GM18526 (cell line): Measurements from ENCODE around the gene HERC2.

Experiments used
- POLR2A ChIP-seq: IDR thresholded peaks from 3 replicates; pipeline ENCODE4 v1.6.1; 2011; ENCODE audit not compliant: insufficient read length; ENCODE audit errors: extremely low read depth

Gene HERC2

GRCh38 chr15:28179270-28179669 is 142.7 kb downstream of the HERC2 start:
- TF ChIP-seq POLR2A: no peak

GRCh38 chr15:28178727-28179126 is 143.3 kb downstream of the HERC2 start:
- no peak for TF ChIP-seq POLR2A

GRCh38 chr15:28178290-28178689 is 143.7 kb downstream of the HERC2 start:
- TF ChIP-seq POLR2A: no peak

- no peak for TF ChIP-seq POLR2A
These were observed 152.6 kb downstream of the HERC2 start for GRCh38 chr15:28169366-28169765.

- TF ChIP-seq POLR2A: no peak
These were observed 154.9 kb downstream of the HERC2 start for GRCh38 chr15:28167042-28167441.

GRCh38 chr15:28165791-28166190 is 156.2 kb downstream of the HERC2 start:
- TF ChIP-seq POLR2A: no peak

GRCh38 chr15:28164876-28165275 is 157.1 kb downstream of the HERC2 start:
- no peak for TF ChIP-seq POLR2A

DNA sequence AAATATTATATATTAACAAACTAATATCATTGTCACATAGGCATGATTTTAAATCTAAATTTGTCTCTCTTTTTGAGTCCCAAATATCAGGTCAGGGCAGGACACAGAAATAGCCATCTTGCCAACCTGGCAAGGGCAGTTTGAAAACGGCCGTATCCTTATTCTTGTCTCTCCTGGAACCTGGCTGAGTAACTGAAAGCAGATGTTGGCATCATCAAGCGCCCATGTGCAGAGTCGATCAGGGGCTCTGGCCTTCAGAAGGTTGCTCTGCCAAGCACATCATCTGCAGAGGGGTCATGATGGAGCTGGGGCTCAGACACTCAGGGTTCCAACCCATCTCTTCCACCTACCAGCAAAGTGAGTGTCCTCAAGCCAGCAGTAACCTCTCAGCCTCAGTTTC is 167.7 kb downstream of the HERC2 start:
- no peak for TF ChIP-seq POLR2A

- no peak for TF ChIP-seq POLR2A
These were observed 168.4 kb downstream of the HERC2 start for GRCh38 chr15:28153492-28154119.

DNA sequence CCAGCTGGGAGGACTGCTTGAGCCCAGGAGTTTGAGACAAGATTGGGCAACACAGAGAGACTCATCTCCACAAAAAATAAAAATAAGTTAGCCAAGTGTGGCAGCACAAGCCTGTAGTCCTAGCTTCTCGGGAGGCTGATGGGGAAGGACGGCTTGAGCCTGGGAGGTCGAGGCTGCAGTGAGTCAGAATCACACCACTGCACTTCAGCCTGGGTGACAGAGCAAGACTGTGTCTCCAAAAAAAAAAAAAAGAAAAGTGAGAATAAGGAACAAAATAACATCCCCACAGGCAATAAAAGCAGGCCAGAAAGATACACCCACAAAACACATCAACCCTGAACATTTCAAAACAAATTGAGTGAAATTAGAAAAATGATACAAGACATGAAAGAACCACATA is 174.2 kb downstream of the HERC2 start:
- TF ChIP-seq POLR2A: no peak

DNA sequence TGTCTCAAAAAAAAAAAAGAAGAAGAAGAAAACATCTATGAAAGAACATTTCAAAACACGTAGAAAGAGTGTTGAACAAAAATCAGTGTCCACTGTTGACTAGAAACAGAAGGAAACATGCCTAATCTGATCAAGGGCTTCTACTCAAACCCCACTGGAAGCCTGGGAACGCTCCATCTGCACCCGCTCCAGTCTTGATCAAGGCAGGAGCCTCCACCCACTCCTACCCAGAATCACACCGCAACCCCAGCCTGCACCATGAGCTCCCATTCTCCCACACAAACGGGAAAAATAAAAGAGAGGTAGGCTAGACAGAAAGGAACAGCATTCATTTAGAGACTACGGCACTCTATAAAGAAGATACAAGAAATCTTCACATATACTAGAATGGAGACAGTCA is 181.9 kb downstream of the HERC2 start:
- no peak for TF ChIP-seq POLR2A

- no peak for TF ChIP-seq POLR2A
These were observed 188.7 kb downstream of the HERC2 start for GRCh38 chr15:28133281-28133680.

- TF ChIP-seq POLR2A: no peak
These were observed 189.3 kb downstream of the HERC2 start for GRCh38 chr15:28132524-28133275.

DNA sequence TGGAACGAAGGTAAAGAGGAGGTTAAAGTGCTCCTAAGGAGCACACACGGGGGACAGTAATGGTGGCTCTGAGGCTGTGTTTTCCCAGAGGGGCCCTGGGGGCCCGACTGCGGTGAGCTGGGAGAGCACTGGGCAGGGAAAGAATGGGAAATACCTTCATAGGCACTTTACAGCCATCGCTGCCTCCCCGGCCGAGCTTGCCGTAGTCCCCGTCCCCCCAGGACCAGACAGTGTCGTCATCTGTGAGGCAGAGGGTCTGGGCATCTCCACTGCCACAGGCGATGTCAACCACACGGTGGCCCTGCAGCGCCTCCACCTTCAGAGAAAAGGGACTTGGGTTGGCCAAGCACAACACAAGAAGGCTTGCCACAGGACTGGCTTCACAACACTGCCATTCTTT is 190.0 kb downstream of the HERC2 start:
- TF ChIP-seq POLR2A: no peak

- TF ChIP-seq POLR2A: no peak
These were observed 190.6 kb downstream of the HERC2 start for GRCh38 chr15:28131400-28131799.

DNA sequence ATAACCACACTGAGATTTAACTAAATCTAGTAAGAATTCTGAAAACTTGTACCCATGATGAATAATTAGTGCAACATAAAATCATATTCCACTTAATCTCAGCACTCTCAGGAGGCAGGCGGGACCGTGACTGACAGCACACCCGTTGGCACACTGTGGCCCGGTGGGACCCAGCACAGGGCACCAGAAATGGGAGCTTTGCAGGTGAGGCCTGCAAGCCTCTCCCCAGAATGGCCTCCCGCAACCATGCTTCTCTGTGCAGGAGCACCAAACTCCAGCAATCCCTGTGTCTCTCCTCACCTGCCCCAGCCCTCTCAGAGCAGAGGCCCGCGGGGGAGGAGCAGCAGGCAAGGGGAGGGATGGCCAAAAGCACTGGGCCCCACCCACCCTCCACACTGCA is 191.3 kb downstream of the HERC2 start:
- TF ChIP-seq POLR2A: no peak
